Endothelial cell of umbilical vein (primary cell): ENCODE results near the gene CTPS1. TPM values are rescaled to one million over a fixed set of nuclear protein-coding genes. Genes with fewer than 3 reads are reported as not detected.

Source experiments
- BruUV-seq: library from RNA; stranded (reverse); fragments of 400-500 nt; replicated peaks from 2 replicates; lab custom pipeline; 2021; lab: Mats Ljungman, UMichigan
- CTCF ChIA-PET: fragments of 300-600, 350-600 bp; sonication (Branson Sonifier 250); formaldehyde crosslinking; loops from one replicate; lab custom pipeline; 2021; ENCODE audit warnings: antibody characterized with exemption, inconsistent platforms; lab: Charles Lee
- POLR2A ChIA-PET: fragments of 300-600, 350-600 bp; sonication (Branson Sonifier 250); formaldehyde crosslinking; loops from one replicate; lab custom pipeline; 2021; ENCODE audit warnings: antibody characterized with exemption, inconsistent platforms; lab: Charles Lee
- DNase-seq: peaks from one replicate; pipeline ENCODE4 v3.0.0-alpha.2; 2011; ENCODE audit warnings: low read depth, low spot score
- FAIRE-seq: peaks from 2 replicates; lab custom pipeline; 2011; peaks lifted over from hg19 to GRCh38; lab: Jason Lieb, UNC
- H2AFZ ChIP-seq: 2 replicates; pipeline ENCODE4 v1.6.0; 2012; ENCODE audit warnings: low read depth, low read length, control low read depth, inconsistent platforms
- H3K27ac ChIP-seq: 2 replicates; pipeline ENCODE4 v1.5.1; 2011; ENCODE audit warnings: low read depth, mild to moderate bottlenecking, control low read depth, low read length, moderate library complexity; ENCODE audit not compliant: insufficient read depth
- H3K27me3 ChIP-seq, 2 experiments: 2 replicates each; pipeline versions ENCODE4 v1.6.0 to v1.6.1; 2011; ENCODE audit warnings: low read length in 2 of 2, mixed read lengths in 1 of 2; ENCODE audit not compliant: control insufficient read depth in 2 of 2, insufficient read depth in 2 of 2
- H3K36me3 ChIP-seq, 2 experiments: 2 replicates in 1 of 2; 3 replicates in 1 of 2; pipeline ENCODE4 v1.5.1; 2011; ENCODE audit warnings: low read length in 2 of 2, mild to moderate bottlenecking in 1 of 2, moderate library complexity in 1 of 2; ENCODE audit not compliant: control insufficient read depth in 2 of 2, insufficient read depth in 2 of 2; ENCODE audit errors: extremely low read depth in 1 of 2
- H3K4me1 ChIP-seq: 3 replicates; pipeline ENCODE4 v1.5.1; 2011; ENCODE audit warnings: mild to moderate bottlenecking, low read length; ENCODE audit not compliant: control insufficient read depth, insufficient read depth; ENCODE audit errors: extremely low read depth
- H3K4me2 ChIP-seq: 2 replicates; pipeline ENCODE4 v1.6.1; 2011; ENCODE audit warnings: low read length, control low read depth, mixed read lengths; ENCODE audit not compliant: insufficient read depth
- H3K4me3 ChIP-seq, 3 experiments: fragments of 200-600 bp in 1 of 3; sonication (generic), shearing (Covaris generic) in 1 of 3; replicated peaks in 1 of 3; 2 replicates each; pipeline ENCODE4 v1.5.1; 2011 to 2016; ENCODE audit warnings: control low read depth in 3 of 3, low read length in 3 of 3, mild to moderate bottlenecking in 2 of 3, inconsistent platforms in 1 of 3, low read depth in 1 of 3, moderate library complexity in 1 of 3; ENCODE audit not compliant: insufficient read depth in 1 of 3
- H3K79me2 ChIP-seq: 2 replicates; pipeline ENCODE4 v1.6.0; 2012; ENCODE audit warnings: low read length, inconsistent platforms; ENCODE audit not compliant: control insufficient read depth, insufficient read depth
- H3K9ac ChIP-seq: replicated peaks from 2 replicates; pipeline ENCODE3; 2011; ENCODE audit warnings: low read length, control low read depth; ENCODE audit not compliant: insufficient read depth; ENCODE audit errors: extremely low read depth
- H3K9me1 ChIP-seq: replicated peaks from 3 replicates; pipeline ENCODE4 v1.6.0; 2011; ENCODE audit warnings: mild to moderate bottlenecking, low read length; ENCODE audit not compliant: control insufficient read depth, insufficient read depth; ENCODE audit errors: extremely low read depth
- H3K9me3 ChIP-seq: replicated peaks from 2 replicates; pipeline ENCODE4 v1.5.1; 2012; ENCODE audit warnings: low read length, inconsistent platforms; ENCODE audit not compliant: control insufficient read depth, insufficient read depth
- H4K20me1 ChIP-seq: replicated peaks from 2 replicates; pipeline ENCODE3; 2011; ENCODE audit warnings: mild to moderate bottlenecking, low read length; ENCODE audit not compliant: control insufficient read depth, insufficient read depth; ENCODE audit errors: extremely low read depth
- GATA2 ChIP-seq: IDR thresholded peaks from 2 replicates; pipeline ENCODE4 v1.7.0; 2011; ENCODE audit warnings: low read depth, mild to moderate bottlenecking, moderate library complexity, mixed read lengths, low read length; ENCODE audit not compliant: insufficient read length, insufficient read depth
- POLR2A ChIP-seq: IDR thresholded peaks from 2 replicates; pipeline ENCODE4 v1.6.1; 2012; ENCODE audit warnings: low read depth, mild to moderate bottlenecking, control low read depth, low read length
- dilution Hi-C: fragments of 300-500 bp; cut with MboI; formaldehyde crosslinking; loops from one replicate; pipeline ENCODE4 v1.15.0; 2019; ENCODE audit warnings: low sequenced_read_pairs; ENCODE audit not compliant: extremely low pct_ligation_motif_present
- intact Hi-C: fragments of 100-400 bp; cut with micrococcal nuclease; formaldehyde crosslinking; loops from one replicate; pipeline ENCODE4 v1.10.0; 2022
- polyA plus RNA-seq, 4 experiments: library from polyadenylated mRNA; depleted of rRNA in 3 of 4; stranded (reverse) in 3 of 4; unstranded in 1 of 4; fragments of >200 nt; gene quantifications; 2 replicates each; pipeline versions ENCODE4 v1.2.1 to v1.2.3, GENCODE V29; 2011 to 2012; ENCODE audit warnings: missing spikeins in 1 of 4
- total RNA-seq: library from RNA; stranded (reverse); gene quantifications from 2 replicates; pipeline ENCODE4 v1.2.3, GENCODE V29; 2021
- TF ChIP-seq, protein P1 (sequence below), 2 donors: IDR thresholded peaks; 1 replicate in 1 of 2; 2 replicates in 1 of 2; pipeline ENCODE4 v1.5.1; 2011; ENCODE audit warnings: low read length in 2 of 2, mild to moderate bottlenecking in 2 of 2, moderate library complexity in 2 of 2, control low read depth in 1 of 2, inconsistent platforms in 1 of 2, low read depth in 1 of 2; ENCODE audit not compliant: insufficient read depth in 1 of 2; ENCODE audit errors: extremely low read depth in 1 of 2
- TF ChIP-seq, protein P2 (sequence below): IDR thresholded peaks from 2 replicates; pipeline ENCODE4 v1.6.1; 2011; ENCODE audit not compliant: insufficient read depth, insufficient read length

Gene CTPS1
- total and polyA plus RNA-seq, 2 donors (not counting 3 experiments of a cell fraction or from before 2014, with no cell fraction given) = 24.9 to 65.8 TPM

DNA sequence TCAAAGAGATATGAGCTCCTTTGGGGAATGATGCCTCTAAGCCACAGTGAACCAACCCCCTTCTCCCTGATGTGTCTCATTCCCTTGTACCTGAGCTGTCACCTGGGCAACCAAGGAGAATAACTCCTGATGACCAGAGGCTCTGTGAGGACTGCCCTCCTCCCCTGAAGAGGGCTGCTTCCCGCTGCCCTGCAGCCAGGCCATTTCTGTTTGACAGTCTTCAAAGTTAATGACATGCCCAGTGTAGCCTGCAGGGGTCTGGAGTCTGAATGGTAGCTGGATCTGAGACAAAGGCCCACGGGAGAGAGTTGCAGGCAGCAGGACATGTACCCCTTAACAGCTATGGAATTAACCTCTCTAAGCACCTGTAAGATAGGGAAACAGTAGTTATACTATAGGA lies 45.5 kb downstream of the CTPS1 start:
- DNase-seq = no peak
- no peaks in the 10 kb centered on the region for H3K27me3 ChIP-seq
- POLR2A ChIA-PET = interaction anchor here (0.7 kb wide), 1 partner anchor 21 kb away, joined by 3 read pairs; no protein-coding TSS in a partner anchor
- dilution Hi-C loops = no loop called here
- no TSS peak for BruUV-seq
- H3K9me3 ChIP-seq = no peaks in the 10 kb centered on the region
- no peak for TF ChIP-seq GATA2
- TF ChIP-seq, protein P1, sequence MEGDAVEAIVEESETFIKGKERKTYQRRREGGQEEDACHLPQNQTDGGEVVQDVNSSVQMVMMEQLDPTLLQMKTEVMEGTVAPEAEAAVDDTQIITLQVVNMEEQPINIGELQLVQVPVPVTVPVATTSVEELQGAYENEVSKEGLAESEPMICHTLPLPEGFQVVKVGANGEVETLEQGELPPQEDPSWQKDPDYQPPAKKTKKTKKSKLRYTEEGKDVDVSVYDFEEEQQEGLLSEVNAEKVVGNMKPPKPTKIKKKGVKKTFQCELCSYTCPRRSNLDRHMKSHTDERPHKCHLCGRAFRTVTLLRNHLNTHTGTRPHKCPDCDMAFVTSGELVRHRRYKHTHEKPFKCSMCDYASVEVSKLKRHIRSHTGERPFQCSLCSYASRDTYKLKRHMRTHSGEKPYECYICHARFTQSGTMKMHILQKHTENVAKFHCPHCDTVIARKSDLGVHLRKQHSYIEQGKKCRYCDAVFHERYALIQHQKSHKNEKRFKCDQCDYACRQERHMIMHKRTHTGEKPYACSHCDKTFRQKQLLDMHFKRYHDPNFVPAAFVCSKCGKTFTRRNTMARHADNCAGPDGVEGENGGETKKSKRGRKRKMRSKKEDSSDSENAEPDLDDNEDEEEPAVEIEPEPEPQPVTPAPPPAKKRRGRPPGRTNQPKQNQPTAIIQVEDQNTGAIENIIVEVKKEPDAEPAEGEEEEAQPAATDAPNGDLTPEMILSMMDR (IDR thresholded peaks at IDR 0.05; ENCODE audit: extremely low read depth in 1 of 2, insufficient read depth in 1 of 2, low read depth in 1 of 2, low read length in 2 of 2) = peak in 1 of 2 donors; percentile 2
- peak; percentile 9 for TF ChIP-seq POLR2A
- TF ChIP-seq, protein P2, sequence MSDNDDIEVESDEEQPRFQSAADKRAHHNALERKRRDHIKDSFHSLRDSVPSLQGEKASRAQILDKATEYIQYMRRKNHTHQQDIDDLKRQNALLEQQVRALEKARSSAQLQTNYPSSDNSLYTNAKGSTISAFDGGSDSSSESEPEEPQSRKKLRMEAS = no peak
- no peak overlapping the region for H3K9ac ChIP-seq
- H3K4me3 ChIP-seq = no peak overlapping the region
- no peak overlapping the region for H3K4me2 ChIP-seq
- no peaks in the 10 kb centered on the region for H3K79me2 ChIP-seq
- H3K9me1 ChIP-seq = no peaks in the 10 kb centered on the region
- no peak overlapping the region for H3K27ac ChIP-seq
- H2AFZ ChIP-seq = no peak overlapping the region
- H4K20me1 ChIP-seq = no peaks in the 10 kb centered on the region
- peaks cover 0 to 14% of the 10 kb centered on the region in 2 experiments for H3K36me3 ChIP-seq
- peaks cover 27% of the 10 kb centered on the region for H3K4me1 ChIP-seq
- intact Hi-C loops = loop anchor here (5.0 kb wide), 1 partner anchor 407 kb away; no protein-coding TSS in a partner anchor
- peak; percentile 12 for FAIRE-seq
- CTCF ChIA-PET = interaction anchor here (0.8 to 5.0 kb wide), 9 partner anchors 13 to 258 kb away, joined by 3 to 36 read pairs (median 4); no protein-coding TSS in a partner anchor
